ENCODE data around the gene SPATA19.
A peak's percentile ranks its signal among the peaks of the same experiment; 100 is the strongest.

SPATA19 gene

GRCh38 chr11:133835593-133836548 is 9.4 kb downstream of the SPATA19 start:
- DNase-seq = no peak

- DNase-seq = peak; percentile 58
These were observed 10.4 kb downstream of the SPATA19 start for GRCh38 chr11:133834682-133835592.

DNA sequence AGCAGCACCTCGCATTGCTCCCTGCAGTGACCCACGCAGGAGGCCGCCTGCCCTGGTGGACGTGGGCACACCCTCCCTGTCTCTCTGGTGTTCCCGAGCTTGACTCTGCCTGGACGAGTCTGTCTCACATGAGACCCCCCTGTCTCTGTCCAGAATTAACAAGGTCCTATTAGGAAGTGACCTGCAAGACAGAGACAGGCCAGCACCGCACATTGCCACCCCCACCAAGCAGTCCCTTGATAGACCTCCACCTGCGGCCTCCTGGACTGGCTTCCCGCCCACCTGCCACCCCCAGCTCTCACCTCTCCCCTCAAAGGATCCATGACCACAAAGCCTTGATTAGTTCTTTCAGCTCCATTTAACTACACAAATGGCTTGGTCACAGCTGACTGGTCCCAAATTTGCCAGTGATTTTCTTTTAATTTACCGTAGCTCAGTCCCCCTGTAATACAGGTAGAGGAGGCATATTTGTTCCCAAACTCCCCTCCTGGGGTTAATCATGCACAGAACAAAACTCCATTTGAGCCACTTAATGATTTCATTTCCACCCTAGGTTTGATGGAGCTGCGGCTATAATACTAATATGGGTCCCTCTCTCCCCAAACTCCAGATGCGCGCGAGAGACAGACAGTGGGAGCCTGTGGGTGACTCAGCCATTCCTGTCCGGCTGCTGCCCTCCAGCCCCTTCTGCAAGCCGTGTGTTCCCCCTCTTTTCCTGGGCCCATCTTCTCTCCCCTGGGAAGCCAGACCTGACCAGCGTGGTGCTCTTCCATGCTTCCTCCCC is 11.2 kb downstream of the SPATA19 start:
- no peak for DNase-seq

DNA sequence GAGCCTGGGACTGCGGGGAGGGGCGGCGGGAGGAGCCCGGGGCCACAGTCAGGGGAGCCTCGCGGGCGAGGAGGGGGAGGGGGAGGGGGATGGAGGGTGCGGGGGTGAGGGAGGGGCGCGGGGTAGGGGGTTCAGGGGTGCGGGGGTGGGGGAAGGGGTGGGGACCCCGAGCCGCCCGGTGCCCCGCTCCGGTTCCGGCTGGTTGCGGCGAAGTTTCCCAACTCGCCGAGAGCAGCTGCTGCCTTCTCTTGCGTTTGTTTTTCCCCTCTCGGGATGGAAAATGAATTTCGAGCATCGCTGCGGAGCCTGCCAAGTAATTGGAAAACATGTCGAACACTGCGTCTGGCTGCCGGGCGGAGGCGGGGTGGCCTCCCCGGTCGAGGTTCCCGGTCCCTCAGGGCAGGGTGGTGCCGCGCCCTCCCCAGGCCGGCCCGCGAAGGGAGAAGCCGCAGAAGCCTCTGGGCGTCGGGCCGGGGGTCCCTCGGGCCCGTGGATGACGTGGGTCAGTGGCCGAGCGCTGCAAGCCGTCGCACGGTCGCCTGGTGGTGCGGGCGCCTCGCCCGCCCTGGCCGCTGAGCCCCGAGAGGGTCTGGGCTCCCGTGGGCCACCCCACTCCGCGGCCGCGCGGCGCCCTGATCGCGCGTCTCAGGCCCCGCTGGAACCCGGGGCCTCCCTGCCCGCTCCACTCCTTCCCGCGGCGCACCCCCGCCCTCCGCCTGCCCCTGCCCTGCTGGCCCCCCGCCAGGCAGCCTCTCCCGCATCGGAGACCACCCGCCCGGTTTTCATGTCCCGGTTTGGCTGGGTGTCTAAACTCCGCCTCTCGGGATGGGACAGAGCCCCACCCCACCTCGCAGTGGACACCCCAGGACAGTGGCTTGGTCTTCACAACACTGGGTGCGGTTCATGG is 12.1 kb downstream of the SPATA19 start:
- DNase-seq = no peak

DNA sequence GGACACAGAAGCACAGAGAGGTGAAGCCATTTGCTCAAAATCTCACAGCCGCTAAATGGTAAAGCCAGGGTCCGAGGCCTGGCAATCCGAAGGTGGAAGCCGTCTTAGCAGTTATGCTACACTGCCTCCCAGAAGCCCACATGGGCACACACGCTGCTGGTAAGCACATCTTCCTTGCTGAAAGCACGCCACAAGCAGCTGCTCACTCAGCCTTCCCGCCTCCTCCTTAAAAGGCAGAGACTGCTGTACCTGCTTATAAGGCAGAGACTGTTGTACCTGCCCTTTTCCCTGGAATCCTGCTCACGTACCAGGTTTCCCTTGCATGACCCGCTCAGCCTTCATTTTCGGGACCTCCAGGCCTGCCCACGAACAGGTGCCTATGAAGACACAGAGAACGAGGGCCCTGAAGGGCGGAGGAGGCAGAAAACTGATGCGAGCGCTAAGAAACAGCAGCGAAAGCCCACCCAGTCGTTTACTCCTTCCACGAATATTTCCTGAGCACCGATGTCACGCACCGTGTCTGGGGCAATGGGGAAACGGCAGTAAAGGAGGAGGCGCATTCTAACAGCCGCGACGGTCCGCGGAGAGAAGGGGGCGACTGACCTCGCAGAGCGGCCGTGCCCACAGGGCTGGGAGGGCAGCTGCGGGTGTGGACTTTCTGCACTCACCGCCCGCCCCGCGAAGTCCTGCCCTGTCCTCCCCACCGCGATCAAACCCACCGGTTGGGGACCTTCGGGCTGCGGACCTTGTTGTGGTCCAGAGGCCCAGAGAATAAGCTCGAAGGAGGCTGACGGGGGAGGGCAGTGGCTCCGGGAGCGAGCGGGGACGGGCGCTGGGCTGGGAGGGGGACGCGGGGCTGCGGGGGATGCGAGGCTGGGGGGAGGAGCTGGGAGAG is 13.0 kb downstream of the SPATA19 start:
- no peak for DNase-seq

- DNase-seq = no peak
These were observed 14.1 kb downstream of the SPATA19 start for GRCh38 chr11:133830931-133831907.

DNA sequence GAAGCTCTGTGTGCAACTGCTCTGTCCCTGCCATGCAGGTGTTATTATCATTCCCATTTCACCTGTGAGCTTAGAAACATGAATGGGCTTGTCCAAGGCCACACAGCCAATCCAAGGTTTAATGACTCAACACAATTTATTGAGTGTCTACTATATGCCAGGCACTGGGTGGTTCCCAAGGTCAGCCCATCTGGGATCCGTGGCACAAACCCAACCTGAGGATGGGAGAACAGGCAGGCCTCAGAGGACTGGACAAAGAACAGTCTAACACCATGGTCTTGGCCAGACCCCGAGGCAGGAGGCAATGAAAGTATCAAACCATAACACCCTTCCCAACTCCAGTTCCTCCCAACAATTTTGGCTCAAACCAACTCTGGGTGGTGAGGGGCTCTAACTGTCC is 15.7 kb downstream of the SPATA19 start:
- no peak for DNase-seq

DNA sequence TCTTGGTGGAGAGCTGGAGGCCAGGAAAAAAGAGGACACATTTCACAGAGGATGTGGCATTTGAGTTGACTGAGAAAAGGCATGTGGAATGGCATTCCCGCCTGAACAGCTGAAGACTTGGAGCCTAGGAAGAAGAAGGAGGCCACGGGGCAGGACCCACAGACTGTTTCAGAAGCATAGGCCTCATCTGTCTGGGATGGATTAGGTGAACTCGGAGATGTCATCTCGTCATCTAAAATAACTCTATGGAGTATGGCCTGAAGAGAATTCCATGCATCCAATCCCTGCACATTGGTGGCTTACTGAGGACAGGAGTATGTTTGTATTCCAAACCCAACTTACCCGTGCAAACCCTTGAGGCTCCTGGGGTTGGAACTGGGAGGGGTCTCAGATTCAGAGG is 16.4 kb downstream of the SPATA19 start:
- no peak for DNase-seq

DNA sequence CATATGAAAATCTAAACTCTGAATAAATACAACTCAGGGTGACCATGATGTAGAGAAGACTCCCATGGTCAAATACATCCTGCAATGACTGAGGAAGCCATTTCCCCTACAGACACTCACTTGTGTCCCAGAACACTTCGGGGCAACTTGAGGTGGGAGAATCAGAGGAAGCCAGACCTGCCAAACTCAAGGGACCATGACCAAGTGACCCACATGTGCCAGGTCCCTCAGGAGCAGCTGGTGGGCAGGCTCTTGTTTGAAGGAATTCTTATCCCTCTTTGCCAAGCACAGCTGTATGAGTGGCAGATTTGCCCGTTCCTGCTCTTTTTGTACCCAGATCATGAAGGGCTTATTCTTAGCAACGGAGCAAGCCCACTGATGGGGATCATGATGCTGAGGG is 17.8 kb downstream of the SPATA19 start:
- no peak for DNase-seq

DNA sequence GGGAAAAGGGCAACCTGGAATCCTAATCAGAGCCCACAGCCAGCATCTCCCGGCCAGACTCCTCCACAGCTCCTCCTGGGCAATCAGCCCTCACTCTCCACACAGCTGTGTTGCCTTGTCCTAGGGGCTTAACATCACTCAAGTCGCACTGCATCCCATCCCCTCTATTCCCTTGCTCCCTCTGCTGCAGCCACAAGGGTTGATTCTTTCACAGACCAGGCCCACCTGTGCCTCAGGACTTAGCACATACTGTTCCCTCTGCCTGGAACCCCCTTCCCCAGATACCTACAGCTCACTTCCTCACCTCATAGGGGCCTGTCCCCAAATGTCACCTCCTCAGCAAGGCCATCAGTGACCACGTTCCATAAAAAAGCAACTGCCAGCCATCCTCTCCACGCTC is 18.4 kb downstream of the SPATA19 start:
- DNase-seq = no peak

- DNase-seq = no peak
These were observed 19.6 kb downstream of the SPATA19 start for GRCh38 chr11:133825666-133826065.

GRCh38 chr11:133825156-133825555 is 20.2 kb downstream of the SPATA19 start:
- DNase-seq = no peak

- no peak for DNase-seq
These were observed 20.7 kb downstream of the SPATA19 start for GRCh38 chr11:133824593-133824992.

- no peak for DNase-seq
These were observed 21.7 kb downstream of the SPATA19 start for GRCh38 chr11:133823614-133824013.

- DNase-seq = no peak
These were observed 22.1 kb downstream of the SPATA19 start for GRCh38 chr11:133823211-133823610.

GRCh38 chr11:133821776-133822175 is 23.5 kb downstream of the SPATA19 start:
- DNase-seq = no peak

- no peak for DNase-seq
These were observed 25.5 kb downstream of the SPATA19 start for GRCh38 chr11:133819746-133820315.

DNA sequence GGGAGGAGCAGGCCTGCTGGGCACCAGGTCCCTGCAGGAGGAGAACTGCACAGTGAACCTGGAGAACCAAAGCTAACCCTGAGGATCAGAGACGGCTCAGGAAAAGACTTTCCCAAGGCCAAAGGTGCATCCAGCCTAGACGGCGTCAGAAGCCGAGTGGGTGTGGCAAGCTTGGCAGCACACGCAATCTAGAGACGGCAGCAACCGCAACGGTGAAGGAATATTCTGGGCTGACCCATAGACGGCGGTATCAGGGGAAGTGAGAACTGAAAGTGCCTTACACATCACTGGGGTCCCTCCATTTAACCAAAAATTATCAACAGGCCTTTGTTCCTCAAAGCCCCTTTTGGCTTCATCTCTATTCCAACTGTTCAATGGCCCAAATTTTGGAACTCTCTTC is 26.2 kb downstream of the SPATA19 start:
- DNase-seq = no peak

GRCh38 chr11:133818302-133818701 is 27.0 kb downstream of the SPATA19 start:
- no peak for DNase-seq
